ENCODE data around the gene HAAO.

The HAAO gene

DNA sequence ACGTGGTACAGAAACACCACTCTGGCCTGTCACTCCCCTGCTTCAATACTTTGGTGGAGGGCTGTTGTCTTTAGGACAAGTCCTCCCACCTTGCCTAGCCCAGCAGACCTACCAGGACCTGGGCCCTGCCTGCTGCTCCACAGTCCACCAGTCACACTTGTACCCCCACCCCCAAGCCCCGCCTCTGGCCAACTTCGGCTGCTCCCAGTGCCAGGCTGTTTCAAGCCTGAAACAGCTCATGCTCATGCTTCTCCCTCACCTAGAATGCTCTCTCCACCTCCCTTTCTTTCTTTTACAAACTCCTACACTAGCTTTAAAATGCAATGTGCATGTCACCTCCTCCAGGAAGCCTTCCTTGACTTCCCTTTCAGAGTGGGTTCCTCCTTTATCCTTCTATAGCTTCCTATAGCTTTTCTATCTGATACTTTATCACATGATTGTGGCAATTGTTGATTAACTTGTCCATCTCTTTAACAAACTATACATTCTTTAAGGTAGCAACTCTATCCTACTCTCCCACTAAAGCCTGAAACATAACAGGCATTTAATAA is 23.6 kb downstream of the HAAO start:
- no peak for DNase-seq (ENCODE audit: low read depth in 2 of 2)

GRCh38 chr2:42767899-42768705 is 24.3 kb downstream of the HAAO start:
- DNase-seq (ENCODE audit: low read depth in 2 of 2): no peak

GRCh38 chr2:42767080-42767898 is 25.1 kb downstream of the HAAO start:
- no peak for DNase-seq (ENCODE audit: low read depth in 2 of 2)

GRCh38 chr2:42765686-42766085 is 26.7 kb downstream of the HAAO start:
- no peak for DNase-seq (ENCODE audit: low read depth in 2 of 2)

DNA sequence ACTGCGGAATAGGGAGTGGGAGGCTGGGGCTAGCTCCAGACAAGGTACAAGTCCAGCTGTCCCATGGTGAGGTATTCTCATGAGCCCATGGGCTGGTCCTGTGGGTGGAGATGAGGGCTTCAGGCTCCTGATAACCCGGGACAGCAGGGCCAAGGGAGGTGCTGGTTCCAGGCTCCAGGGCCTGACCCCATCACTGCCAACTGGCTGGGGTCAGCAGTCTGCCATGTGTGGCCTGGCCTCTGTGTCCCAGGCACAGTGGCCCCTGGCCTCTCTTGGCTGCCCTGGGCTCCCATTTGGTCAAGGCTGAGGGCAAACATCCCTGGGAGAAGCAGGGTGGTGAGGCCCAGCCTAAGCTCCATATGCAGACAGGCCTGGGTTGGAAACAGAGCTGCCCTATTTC is 27.5 kb downstream of the HAAO start:
- DNase-seq (ENCODE audit: low read depth in 2 of 2): no peak

GRCh38 chr2:42764096-42764495 is 28.3 kb downstream of the HAAO start, which contains the start of gene OXER1:
OXER1 (minus strand) TSS chr2:42764135; CDS start chr2:42764062, 73 bp downstream.
- no peak for DNase-seq (ENCODE audit: low read depth in 2 of 2)

DNA sequence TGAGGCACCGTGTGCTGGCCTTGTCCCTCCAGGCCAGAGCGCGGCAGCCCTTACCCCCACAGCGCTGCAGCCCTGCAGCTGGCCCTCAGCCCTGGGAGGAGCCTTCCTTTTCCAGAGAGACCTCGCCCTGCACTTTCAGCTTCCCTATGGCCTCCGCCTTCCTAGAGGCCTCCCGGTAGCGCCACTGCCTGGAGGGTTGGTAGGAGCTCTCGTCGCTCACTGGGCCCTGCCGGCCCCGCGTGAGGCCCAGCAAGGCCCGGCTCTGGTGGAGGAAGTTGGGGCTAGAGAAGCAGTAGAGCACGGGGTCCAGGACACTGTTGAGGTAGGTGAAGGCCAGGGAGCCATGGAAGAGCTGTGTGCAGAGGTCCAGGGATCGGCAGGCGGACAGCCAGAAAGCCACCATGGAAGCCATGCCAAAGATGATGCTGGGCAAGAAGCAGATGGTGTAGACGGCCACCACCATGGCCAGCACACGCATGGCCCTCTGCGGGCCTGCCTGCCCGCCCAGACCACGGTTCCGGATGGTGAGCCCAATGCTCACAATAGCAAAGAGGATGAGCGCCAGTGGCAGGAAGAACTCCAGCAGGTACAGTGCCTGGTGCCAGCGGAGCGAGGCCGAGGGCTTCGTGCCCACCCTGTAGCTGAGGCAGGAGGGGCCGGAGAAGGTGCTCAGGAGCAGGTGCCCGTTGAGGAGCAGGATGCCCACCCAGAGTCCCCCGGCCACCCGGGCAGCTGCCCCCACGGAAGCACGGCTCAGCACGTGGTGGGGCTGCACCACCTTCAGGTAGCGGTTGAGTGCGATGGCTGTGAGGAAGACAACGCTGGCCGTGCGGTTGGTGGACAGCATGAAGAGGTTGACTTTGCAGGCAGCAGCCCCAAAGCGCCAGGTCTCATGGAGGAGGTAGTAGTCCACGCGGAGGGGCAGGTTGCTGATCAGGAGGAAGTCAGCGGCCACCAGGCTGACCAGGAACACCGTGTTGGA is 29.3 kb downstream of the HAAO start:
- DNase-seq (ENCODE audit: low read depth in 2 of 2): no peak

GRCh38 chr2:42762155-42762554 is 30.2 kb downstream of the HAAO start:
- no peak for DNase-seq (ENCODE audit: low read depth in 2 of 2)

DNA sequence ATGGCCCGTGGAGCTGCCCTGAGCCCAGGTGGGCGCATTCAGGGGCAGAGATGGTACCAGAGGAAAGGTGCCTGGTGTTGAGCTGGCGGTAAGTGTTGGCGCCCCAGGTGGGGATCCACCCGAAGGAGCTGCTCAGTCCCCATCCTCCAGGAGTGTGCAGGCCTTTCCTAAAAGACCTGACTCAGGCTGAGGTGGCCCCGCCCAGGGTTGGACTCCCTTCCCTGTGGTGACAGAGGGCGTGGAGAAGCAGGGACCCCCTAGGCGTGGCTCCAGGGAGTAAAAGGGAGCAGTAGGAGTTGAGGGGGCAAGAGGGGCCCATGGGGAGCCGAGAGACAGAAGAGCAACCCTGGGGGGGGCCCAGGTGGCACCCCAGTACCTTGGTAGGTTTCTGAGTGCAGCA is 30.8 kb downstream of the HAAO start:
- DNase-seq (ENCODE audit: low read depth in 2 of 2): no peak

- no peak for DNase-seq (ENCODE audit: low read depth in 2 of 2)
Measured at GRCh38 chr2:42758751-42759150, 33.6 kb downstream of the HAAO start.

- DNase-seq (ENCODE audit: low read depth in 2 of 2): no peak
Measured at GRCh38 chr2:42757981-42758740, 34.2 kb downstream of the HAAO start.

DNA sequence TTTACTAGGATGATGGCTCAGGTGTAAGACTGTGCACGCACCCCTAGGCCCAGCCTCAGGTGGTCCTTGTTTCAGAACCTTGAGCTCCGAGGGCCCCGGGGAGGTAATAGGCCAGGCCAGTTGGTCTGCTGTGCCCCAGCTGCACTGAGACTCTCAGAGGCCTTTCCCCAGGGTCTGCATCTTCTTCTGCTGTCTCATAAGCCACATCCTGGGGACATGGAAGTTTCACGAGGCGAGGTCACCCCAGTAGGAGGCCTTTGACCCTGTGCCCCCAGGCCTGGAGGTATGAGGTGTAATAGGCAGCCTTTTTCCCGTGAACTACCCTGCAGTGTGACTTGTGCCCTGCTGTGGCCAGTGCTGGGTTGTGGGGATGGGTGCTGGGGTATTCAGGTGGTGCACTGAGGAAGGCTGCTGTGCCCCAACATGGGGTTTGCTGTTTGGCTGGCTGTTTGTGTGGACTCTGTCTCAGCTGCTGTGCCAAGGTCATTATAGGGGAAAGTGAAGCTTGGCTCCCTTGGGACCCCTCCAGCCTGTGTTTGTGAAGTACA is 35.3 kb downstream of the HAAO start:
- DNase-seq (ENCODE audit: low read depth in 2 of 2): no peak

DNA sequence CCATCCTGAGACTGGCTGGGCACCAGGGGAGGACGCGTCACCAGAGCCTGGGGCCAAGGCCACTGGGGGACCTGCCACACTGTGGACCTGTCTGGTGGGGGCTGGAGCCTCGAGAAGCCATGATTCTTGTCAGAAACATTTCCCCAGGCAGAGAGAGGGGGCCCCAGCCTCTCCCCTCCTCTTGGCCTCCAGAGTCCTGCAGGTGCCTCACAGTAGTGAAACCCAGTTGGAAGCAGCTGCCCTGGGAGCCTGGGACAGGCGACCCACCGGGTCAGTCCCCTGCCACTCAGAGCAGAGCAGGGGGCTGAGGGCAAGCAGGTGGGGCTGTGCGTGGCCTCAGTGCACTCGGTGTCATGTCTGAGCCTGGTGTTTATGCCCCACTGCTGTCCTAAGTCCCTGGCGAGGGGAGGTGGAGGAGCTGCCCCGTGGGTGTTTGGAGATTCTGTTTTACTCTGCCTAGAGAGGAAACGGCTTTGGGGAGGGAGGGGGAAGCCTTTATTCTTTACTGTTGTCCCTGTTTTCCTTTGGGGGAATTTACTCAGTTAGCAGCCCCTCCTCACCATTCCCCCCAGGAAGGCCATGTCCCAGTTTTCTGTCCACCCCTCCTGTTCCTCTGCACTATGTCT is 36.1 kb downstream of the HAAO start:
- DNase-seq (ENCODE audit: low read depth in 2 of 2): no peak

DNA sequence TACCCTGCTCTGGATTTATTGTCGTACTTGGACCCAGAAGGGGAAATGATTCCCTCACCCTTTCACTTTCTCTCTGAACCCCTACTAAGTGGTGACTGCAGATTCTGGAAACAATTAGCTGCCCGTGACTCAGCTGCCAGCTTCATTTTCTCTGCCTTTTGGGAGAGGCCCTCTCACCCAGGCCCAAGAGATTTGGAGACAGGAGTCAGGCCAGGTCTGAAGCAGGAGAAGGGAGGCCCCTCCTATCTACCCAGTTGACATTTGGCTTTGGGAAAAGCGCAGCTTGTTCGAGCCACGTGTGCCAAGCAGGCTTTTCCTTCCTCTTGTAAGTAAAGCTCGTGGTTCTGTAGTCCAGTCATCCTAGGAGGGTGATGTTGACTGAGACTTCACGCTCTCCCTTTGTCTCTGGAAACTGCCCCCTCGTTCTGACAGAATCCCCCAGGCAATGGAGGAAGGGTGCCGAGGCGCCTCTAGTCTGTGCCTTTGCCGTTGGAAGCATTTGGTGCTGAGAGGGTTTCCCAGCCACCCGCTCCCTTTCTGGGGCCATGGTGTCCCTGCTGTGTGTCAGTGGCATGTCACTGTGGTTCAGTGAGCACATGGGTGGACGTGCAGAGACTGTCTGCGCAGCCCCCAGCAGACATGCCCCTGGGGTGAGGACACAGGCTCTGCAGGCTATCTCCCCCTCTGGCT is 37.0 kb downstream of the HAAO start:
- peak in 1 of 2 experiments; percentile 4 for DNase-seq (ENCODE audit: low read depth in 2 of 2)

- DNase-seq (ENCODE audit: low read depth in 2 of 2): no peak
Measured at GRCh38 chr2:42754776-42755140, 37.6 kb downstream of the HAAO start.

- DNase-seq (ENCODE audit: low read depth in 2 of 2): no peak
Measured at GRCh38 chr2:42754021-42754775, 38.2 kb downstream of the HAAO start.

GRCh38 chr2:42752816-42753813 is 39.3 kb downstream of the HAAO start:
- DNase-seq (ENCODE audit: low read depth in 2 of 2): no peak
